ENCODE measurements around the gene GABARAPL1. TPM values are rescaled to one million over a fixed set of nuclear protein-coding genes. Genes with fewer than 3 reads are reported as not detected.
A peak's percentile ranks its signal among the peaks of the same experiment; 100 is the strongest.

GABARAPL1 gene
- polyA plus RNA-seq, 1 of the 3 experiments (the other 2 are of a cell fraction) = 9.2 TPM

GRCh38 chr12:10211940-10212738, 538 bp upstream of the GABARAPL1 start:
- Histone ChIP-seq H3K4me3 (ENCODE audit: low read depth in 2 of 2, low read length in 1 of 2) (peak overlapping the region; percentile 72 to 97), H3K27ac (ENCODE audit: low read depth in 2 of 2, low read length in 1 of 2) (peak overlapping the region; percentile 79 to 87), H3K4me2 (peak overlapping the region; percentile 88), H3K9me3 (no peaks in the 10 kb centered on the region), H4K20me1 (ENCODE audit: insufficient read depth) (peaks cover 7% of the 10 kb centered on the region; the same call in 1 of the 2 replicates), H2AFZ (ENCODE audit: low read depth) (peak overlapping the region; percentile 90), H3K79me2 (ENCODE audit: insufficient read depth) (no peaks in the 10 kb centered on the region), H3K9ac (peak overlapping the region; percentile 87), H3K27me3 (ENCODE audit: insufficient read depth) (peaks cover 11% of the 10 kb centered on the region; the same call in 1 of the 2 replicates), H3K4me1 (ENCODE audit: control insufficient read depth in 1 of 2, insufficient read depth in 2 of 2, low read depth in 1 of 2, low read length in 1 of 2) (no peaks in the 10 kb centered on the region; a peak in 1 of 4 replicates), H3F3A (replicated peaks; ENCODE audit: insufficient read depth) (peaks cover 3% of the 10 kb centered on the region), H3K36me3 (replicated peaks in 1 of 2; ENCODE audit: control insufficient read depth in 1 of 2, insufficient read depth in 2 of 2, low read length in 1 of 2) (no peaks in the 10 kb centered on the region), H3K9me2 (no peaks in the 10 kb centered on the region)
- ChIA-PET CTCF (interaction anchor here (1.1 to 1.4 kb wide), 2 partner anchors 23 to 59 kb away, joined by 3 to 4 read pairs; no protein-coding TSS in a partner anchor), POLR2A (no interaction called here)
- 8% methylated on average over 40 of the region's 40 CpGs for WGBS (ENCODE audit: low lambda C conversion rate)
- DNase-seq = peak; percentile 88
- TF ChIP-seq FOSL2 (IDR thresholded peaks at IDR 0.05; ENCODE audit: borderline replicate concordance, low read depth) (peak; percentile 39; the same call in 1 of the 2 replicates), RCOR1 (IDR thresholded peaks at IDR 0.05; ENCODE audit: low read length) (0 out of 2 replicates have a peak, but pooled peaks have one; percentile 25), MXI1 (IDR thresholded peaks at IDR 0.05; ENCODE audit: low read depth, low read length) (peak; percentile 70), RXRA (IDR thresholded peaks at IDR 0.05; ENCODE audit: borderline replicate concordance, low read depth) (peak; percentile 64; the same call in 1 of the 2 replicates), PBX3 (IDR thresholded peaks at IDR 0.05) (peak; percentile 30; the same call in 1 of the 2 replicates), CTCF (IDR thresholded peaks at IDR 0.05) (no peak), MAX (IDR thresholded peaks at IDR 0.05; ENCODE audit: low read depth) (peak; percentile 50; the same call in 1 of the 2 replicates), ZBTB33 (IDR thresholded peaks at IDR 0.05; ENCODE audit: borderline replicate concordance, low read depth) (no peak), FOXJ3 (CRISPR knock-in tag; IDR thresholded peaks at IDR 0.05) (0 out of 2 replicates have a peak, but pooled peaks have one; percentile 56), EZH2phosphoT487 (IDR thresholded peaks at IDR 0.05; ENCODE audit: borderline replicate concordance, low read depth) (no peak), NRF1 (IDR thresholded peaks at IDR 0.05; ENCODE audit: low read depth, low read length) (0 out of 2 replicates have a peak, but pooled peaks have one; percentile 29)

Data from SK-N-SH (cell line).